Esophagus (tissue), 2 donors: ENCODE results near the gene KCNN3. TPM values are rescaled to one million over a fixed set of nuclear protein-coding genes. Genes with fewer than 3 reads are reported as not detected.

Experiments used
- H3K27ac ChIP-seq, 2 donors: one replicate each; pipeline ENCODE4 v1.5.1; 2013; ENCODE audit warnings: low read depth in 2 of 2, mild to moderate bottlenecking in 2 of 2, inconsistent platforms in 1 of 2, low read length in 1 of 2, moderate library complexity in 1 of 2
- H3K27me3 ChIP-seq, 2 donors: one replicate each; pipeline ENCODE4 v1.6.1; 2013; ENCODE audit warnings: low read length in 2 of 2, control low read depth in 1 of 2, mild to moderate bottlenecking in 1 of 2; ENCODE audit not compliant: insufficient read depth in 2 of 2, control insufficient read depth in 1 of 2
- H3K36me3 ChIP-seq, 2 donors: one replicate each; pipeline ENCODE4 v1.6.1; 2013; ENCODE audit warnings: low read length in 1 of 2; ENCODE audit not compliant: control insufficient read depth in 2 of 2, insufficient read depth in 2 of 2
- H3K4me1 ChIP-seq, 2 donors: one replicate each; pipeline ENCODE4 v1.6.1; 2013; ENCODE audit warnings: low read length in 1 of 2; ENCODE audit not compliant: control insufficient read depth in 2 of 2, insufficient read depth in 2 of 2
- H3K4me3 ChIP-seq, 2 donors: one replicate each; pipeline ENCODE4 v1.5.1; 2013; ENCODE audit warnings: low read length in 2 of 2, mild to moderate bottlenecking in 2 of 2, low read depth in 1 of 2, moderate library complexity in 1 of 2
- H3K9me3 ChIP-seq, 2 donors: one replicate each; pipeline ENCODE4 v1.6.1; 2013; ENCODE audit warnings: mild to moderate bottlenecking in 2 of 2, low read depth in 1 of 2, low read length in 1 of 2, moderate library complexity in 1 of 2; ENCODE audit not compliant: control insufficient read depth in 2 of 2, insufficient read depth in 1 of 2
- WGBS, 2 donors: extraction: QIAGEN DNeasy Blood & Tissue Kit; methylation state at CpG; one replicate each; pipeline ENCODE4 v1.1.7; 2013; 5-methylcytosine and 5-hydroxymethylcytosine counted together
- polyA plus RNA-seq, 2 donors: library from polyadenylated mRNA; stranded (reverse); fragments of 200-250 nt; gene quantifications; one replicate each; pipeline ENCODE4 v1.2.3, GENCODE V29; 2013
- donor health status: healthy with polysubstance abuse.
- donor health status: Bipolar disorder and iron deficiency.

Gene KCNN3
- polyA plus RNA-seq, 2 donors: 0.12 to 0.14 TPM

GRCh38 chr1:154813300-154813816 is 56.7 kb downstream of the KCNN3 start:
- no peak overlapping the region for H3K4me3 ChIP-seq
- 38 to 39% methylated on average over 18 of the region's 18 CpGs for whole genome bisulfite sequencing, 2 donors
- no peaks in the 10 kb centered on the region for H3K36me3 ChIP-seq
- peak overlapping the region; percentile 3 to 9 for H3K27ac ChIP-seq
- H3K9me3 ChIP-seq: no peaks in the 10 kb centered on the region
- H3K4me1 ChIP-seq: peaks cover 4 to 12% of the 10 kb centered on the region in 2 donors
- H3K27me3 ChIP-seq: no peaks in the 10 kb centered on the region

- no peaks in the 10 kb centered on the region for H3K27me3 ChIP-seq
- no peak overlapping the region for H3K4me3 ChIP-seq
- H3K9me3 ChIP-seq: peaks cover 0 to 3% of the 10 kb centered on the region in 2 donors
- 69 to 70% methylated on average over 3 of the region's 3 CpGs for WGBS, 2 donors
- no peaks in the 10 kb centered on the region for H3K36me3 ChIP-seq
- no peak overlapping the region for H3K27ac ChIP-seq
- peaks cover 4 to 12% of the 10 kb centered on the region in 2 donors for H3K4me1 ChIP-seq
These were observed 57.2 kb downstream of the KCNN3 start for GRCh38 chr1:154812877-154813276.

- H3K36me3 ChIP-seq: no peaks in the 10 kb centered on the region
- WGBS, 2 donors: 84 to 88% methylated on average over 1 of the region's 1 CpG
- H3K4me3 ChIP-seq: no peak overlapping the region
- H3K27me3 ChIP-seq: no peaks in the 10 kb centered on the region
- peaks cover 0 to 3% of the 10 kb centered on the region in 2 donors for H3K9me3 ChIP-seq
- H3K27ac ChIP-seq: peak overlapping the region in 1 of 2 donors; percentile 2
- peaks cover 4 to 12% of the 10 kb centered on the region in 2 donors for H3K4me1 ChIP-seq
These were observed 59.5 kb downstream of the KCNN3 start for GRCh38 chr1:154810571-154810970.

GRCh38 chr1:154809436-154810413 is 60.4 kb downstream of the KCNN3 start:
- Histone ChIP-seq H3K36me3 (no peaks in the 10 kb centered on the region), H3K27me3 (no peaks in the 10 kb centered on the region), H3K9me3 (peaks cover 0 to 3% of the 10 kb centered on the region in 2 donors), H3K4me3 (no peak overlapping the region), H3K27ac (peak overlapping the region in 1 of 2 donors; percentile 2), H3K4me1 (peaks cover 4 to 12% of the 10 kb centered on the region in 2 donors)
- WGBS, 2 donors: 44 to 57% methylated on average over 7 of the region's 7 CpGs

- Histone ChIP-seq H3K27ac (peak overlapping the region in 1 of 2 donors; percentile 6), H3K9me3 (peaks cover 0 to 3% of the 10 kb centered on the region in 2 donors), H3K4me1 (peaks cover 2 to 10% of the 10 kb centered on the region in 2 donors), H3K27me3 (no peaks in the 10 kb centered on the region), H3K4me3 (no peak overlapping the region), H3K36me3 (no peaks in the 10 kb centered on the region)
- WGBS, 2 donors: 68 to 77% methylated on average over 17 of the region's 17 CpGs
These were observed 61.2 kb downstream of the KCNN3 start for GRCh38 chr1:154808909-154809262.

- Histone ChIP-seq H3K27me3 (no peaks in the 10 kb centered on the region), H3K4me3 (no peak overlapping the region), H3K9me3 (peaks cover 0 to 3% of the 10 kb centered on the region in 2 donors), H3K27ac (no peak overlapping the region), H3K4me1 (peaks cover 0 to 9% of the 10 kb centered on the region in 2 donors), H3K36me3 (no peaks in the 10 kb centered on the region)
- 69 to 80% methylated on average over 12 of the region's 12 CpGs for WGBS, 2 donors
These were observed 61.7 kb downstream of the KCNN3 start for GRCh38 chr1:154808261-154808908.

GRCh38 chr1:154807048-154807591 is 63.0 kb downstream of the KCNN3 start:
- H3K4me1 ChIP-seq: peaks cover 0 to 9% of the 10 kb centered on the region in 2 donors
- no peaks in the 10 kb centered on the region for H3K27me3 ChIP-seq
- no peak overlapping the region for H3K27ac ChIP-seq
- H3K36me3 ChIP-seq: no peaks in the 10 kb centered on the region
- no peak overlapping the region for H3K4me3 ChIP-seq
- WGBS, 2 donors: 67 to 71% methylated on average over 12 of the region's 12 CpGs
- peaks cover 0 to 3% of the 10 kb centered on the region in 2 donors for H3K9me3 ChIP-seq

- Histone ChIP-seq H3K4me1 (peaks cover 0 to 9% of the 10 kb centered on the region in 2 donors), H3K36me3 (no peaks in the 10 kb centered on the region), H3K4me3 (no peak overlapping the region), H3K9me3 (peaks cover 0 to 3% of the 10 kb centered on the region in 2 donors), H3K27ac (no peak overlapping the region), H3K27me3 (no peaks in the 10 kb centered on the region)
- WGBS, 2 donors: 67 to 76% methylated on average over 3 of the region's 3 CpGs
These were observed 63.7 kb downstream of the KCNN3 start for GRCh38 chr1:154806333-154806732.
